GM19238 (cell line): Measurements from ENCODE around the gene ABLIM1.
A peak's percentile ranks its signal among the peaks of the same experiment; 100 is the strongest.
"Not testable (repeated sequence)": the region's sequence is repeated elsewhere in the genome, so short reads cannot be mapped to it uniquely, and the experiment has no call there.

Experiments
- DNase-seq: peaks from one replicate; pipeline ENCODE4 v3.0.0; 2011; ENCODE audit warnings: low spot score; ENCODE audit not compliant: insufficient read length

ABLIM1 gene

DNA sequence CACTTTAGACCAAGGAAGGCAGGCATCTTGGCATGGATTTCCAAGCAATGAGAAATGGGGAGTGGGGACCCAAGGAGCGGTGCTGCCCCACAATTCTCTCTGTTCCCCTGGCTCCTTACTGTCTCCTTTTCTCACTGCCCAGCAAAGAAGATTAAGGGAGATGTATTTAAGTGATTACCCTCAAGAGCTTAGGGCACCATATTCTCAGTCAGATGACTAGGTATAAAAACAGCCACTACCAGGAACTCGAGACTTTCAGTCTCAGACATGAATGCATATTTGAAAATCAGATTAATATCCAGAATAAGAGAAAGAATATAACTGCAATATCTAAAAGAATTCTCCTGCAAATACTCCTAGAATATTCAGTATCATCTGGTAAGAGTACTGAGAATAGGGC lies at the start of gene ABLIM1:
TSS of gene ABLIM1 (minus strand) at position 101 of the 400 bp plus-strand sequence. CDS start at position 26, 75 bp downstream.
- no peak for DNase-seq

- no peak for DNase-seq
Observed at GRCh38 chr10:114706458-114707055, 48.5 kb upstream of the ABLIM1 start.

GRCh38 chr10:114704679-114705078 lies 46.6 kb upstream of the ABLIM1 start:
- no peak for DNase-seq

GRCh38 chr10:114703377-114704107 lies 45.5 kb upstream of the ABLIM1 start:
- peak; percentile 10 for DNase-seq

- DNase-seq = no peak
Observed at GRCh38 chr10:114698271-114699061, 40.4 kb upstream of the ABLIM1 start.

- DNase-seq = no peak
Observed at GRCh38 chr10:114697061-114697598, 39.1 kb upstream of the ABLIM1 start.

GRCh38 chr10:114696301-114696700 lies 38.2 kb upstream of the ABLIM1 start:
- DNase-seq = not testable (repeated sequence)

- DNase-seq = peak; percentile 5
Observed at GRCh38 chr10:114694752-114695151, 36.7 kb upstream of the ABLIM1 start.

- no peak for DNase-seq
Observed at GRCh38 chr10:114694062-114694461, 36.0 kb upstream of the ABLIM1 start.

- no peak for DNase-seq
Observed at GRCh38 chr10:114691442-114691941, 33.4 kb upstream of the ABLIM1 start.

DNA sequence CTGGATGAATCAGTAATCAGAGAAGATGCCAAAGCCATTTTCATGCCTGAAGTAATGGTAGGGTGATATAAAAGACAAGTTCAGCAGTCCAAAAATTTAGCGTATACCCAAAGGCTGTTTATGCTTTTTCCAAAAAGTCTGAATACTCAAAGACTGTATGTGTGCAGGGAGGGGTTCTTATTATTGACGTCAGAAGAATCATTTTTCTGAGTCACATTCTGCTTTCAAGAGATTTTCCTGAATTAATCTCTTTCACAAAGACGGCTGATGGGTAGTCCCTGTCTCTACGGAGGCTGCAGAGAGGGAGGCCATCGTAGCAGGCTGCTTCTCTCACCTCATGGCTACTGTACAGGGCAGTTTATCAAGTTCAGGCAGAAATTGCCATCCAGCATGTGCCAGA lies 30.7 kb upstream of the ABLIM1 start:
- DNase-seq = no peak

DNA sequence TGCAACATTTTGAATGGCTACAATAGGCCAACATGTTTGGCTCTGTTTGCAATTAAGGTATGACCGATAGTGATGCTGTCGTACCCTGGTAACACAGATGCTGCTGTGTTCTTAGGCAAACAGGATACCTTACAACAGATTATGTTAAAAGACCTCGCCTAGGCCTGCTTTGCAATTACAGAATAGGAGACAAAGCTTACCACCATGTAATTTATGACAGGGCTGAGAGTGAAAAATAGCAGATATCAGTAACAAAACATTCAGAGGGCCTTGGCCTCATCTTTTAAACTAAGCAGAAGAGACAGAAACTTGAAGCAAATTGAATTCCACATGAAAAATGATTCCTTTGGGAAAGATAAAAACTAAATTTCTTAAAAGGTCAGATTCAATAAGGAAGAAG lies 29.4 kb upstream of the ABLIM1 start:
- DNase-seq = no peak

GRCh38 chr10:114686013-114686412 lies 27.9 kb upstream of the ABLIM1 start:
- no peak for DNase-seq

- DNase-seq = no peak
Observed at GRCh38 chr10:114685456-114685855, 27.4 kb upstream of the ABLIM1 start.

GRCh38 chr10:114684822-114685209 lies 26.7 kb upstream of the ABLIM1 start:
- DNase-seq = no peak

- DNase-seq = no peak
Observed at GRCh38 chr10:114684084-114684821, 26.2 kb upstream of the ABLIM1 start.

DNA sequence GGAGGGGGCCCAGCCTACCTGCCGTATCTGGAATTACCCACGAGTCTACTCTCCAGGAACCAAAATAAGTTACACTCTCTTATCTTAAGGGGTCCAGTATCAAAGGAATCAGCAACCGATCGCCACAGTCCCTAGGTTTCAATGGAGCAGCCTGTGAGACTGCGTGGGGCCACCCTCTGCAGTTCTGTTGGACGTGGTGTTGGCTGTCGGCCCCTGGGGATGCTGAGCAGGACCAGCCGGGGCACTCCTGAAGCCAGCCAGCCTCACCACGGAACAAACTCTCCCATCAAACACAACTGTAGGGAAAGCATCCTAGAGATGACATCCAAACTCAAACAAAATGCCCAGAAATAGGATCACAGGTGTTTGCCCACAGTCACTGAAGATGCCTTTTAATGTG lies 25.5 kb upstream of the ABLIM1 start:
- no peak for DNase-seq

GRCh38 chr10:114683162-114683561 lies 25.1 kb upstream of the ABLIM1 start:
- DNase-seq = no peak

GRCh38 chr10:114682532-114682931 lies 24.5 kb upstream of the ABLIM1 start:
- no peak for DNase-seq

- no peak for DNase-seq
Observed at GRCh38 chr10:114682121-114682520, 24.0 kb upstream of the ABLIM1 start.

DNA sequence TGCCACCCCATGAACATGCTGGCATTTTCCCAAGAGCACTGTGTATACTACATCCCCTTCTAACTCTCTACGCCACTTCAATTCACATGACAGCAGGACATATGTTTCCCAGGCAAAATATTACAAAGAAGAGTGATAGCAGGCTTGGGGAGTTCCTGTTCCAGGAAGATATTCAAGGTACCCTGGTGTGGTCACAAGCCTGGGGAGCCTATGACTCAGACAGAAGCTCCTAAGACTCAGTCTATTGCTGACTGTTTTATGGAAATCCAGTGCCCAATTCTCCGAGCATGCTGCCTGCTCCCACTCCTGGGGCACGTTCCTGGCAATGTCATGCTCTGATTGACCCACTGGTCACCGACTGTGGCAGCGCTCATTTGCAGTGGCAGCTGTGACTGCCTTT lies 23.5 kb upstream of the ABLIM1 start:
- DNase-seq = no peak
